Middle frontal gyrus (tissue), 1 donor: ENCODE data around the gene CLPTM1L.
"Not testable (repeated sequence)": the region's sequence is repeated elsewhere in the genome, so short reads cannot be mapped to it uniquely, and the experiment has no call there.

Experiments used
- DNase-seq: peaks from one replicate; pipeline ENCODE4 v3.0.0-alpha.2; 2015; ENCODE audit warnings: low spot score; ENCODE audit errors: extremely low spot score

CLPTM1L gene

GRCh38 chr5:1292139-1292538 lies 52.8 kb downstream of the CLPTM1L start:
- no peak for DNase-seq

DNA sequence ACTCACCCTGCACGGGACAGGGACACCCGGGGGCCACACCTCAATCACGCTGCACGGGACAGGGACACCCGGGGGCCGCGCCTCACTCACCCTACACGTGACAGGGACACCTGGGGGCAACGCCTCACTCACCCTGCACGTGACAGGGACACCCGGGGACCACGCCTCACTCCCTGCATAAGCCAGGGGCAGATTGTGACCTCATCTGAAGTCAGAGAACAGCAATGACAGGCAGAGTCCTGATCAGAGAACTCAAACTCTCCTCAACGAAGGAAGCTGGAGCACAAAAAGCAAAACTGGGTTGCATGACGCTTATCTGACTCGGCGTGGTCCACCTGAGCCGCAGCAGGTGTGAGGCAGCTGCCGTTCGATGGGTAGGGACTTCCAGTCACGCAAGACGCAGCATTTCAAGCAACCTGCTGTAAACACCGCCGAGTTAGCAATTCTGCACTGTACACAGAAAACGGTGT lies 53.3 kb downstream of the CLPTM1L start:
- no peak for DNase-seq

- DNase-seq = not testable (repeated sequence)
These were observed 53.9 kb downstream of the CLPTM1L start for GRCh38 chr5:1290956-1291355.

DNA sequence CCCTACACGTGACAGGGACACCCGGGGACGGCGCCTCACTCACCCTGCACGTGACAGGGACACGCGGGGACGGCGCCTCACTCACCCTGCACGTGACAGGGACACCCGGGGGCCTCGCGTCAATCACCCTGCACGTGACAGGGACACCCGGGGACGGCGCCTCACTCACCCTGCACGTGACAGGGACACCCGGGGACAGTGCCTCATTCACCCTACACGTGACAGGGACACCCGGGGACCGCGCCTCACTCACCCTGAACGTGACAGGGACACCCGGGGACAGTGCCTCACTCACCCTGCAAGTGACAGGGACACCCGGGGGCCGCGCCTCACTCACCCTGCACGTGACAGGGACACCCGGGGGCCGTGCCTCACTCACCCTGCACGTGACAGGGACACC lies 55.3 kb downstream of the CLPTM1L start:
- DNase-seq = not testable (repeated sequence)

DNA sequence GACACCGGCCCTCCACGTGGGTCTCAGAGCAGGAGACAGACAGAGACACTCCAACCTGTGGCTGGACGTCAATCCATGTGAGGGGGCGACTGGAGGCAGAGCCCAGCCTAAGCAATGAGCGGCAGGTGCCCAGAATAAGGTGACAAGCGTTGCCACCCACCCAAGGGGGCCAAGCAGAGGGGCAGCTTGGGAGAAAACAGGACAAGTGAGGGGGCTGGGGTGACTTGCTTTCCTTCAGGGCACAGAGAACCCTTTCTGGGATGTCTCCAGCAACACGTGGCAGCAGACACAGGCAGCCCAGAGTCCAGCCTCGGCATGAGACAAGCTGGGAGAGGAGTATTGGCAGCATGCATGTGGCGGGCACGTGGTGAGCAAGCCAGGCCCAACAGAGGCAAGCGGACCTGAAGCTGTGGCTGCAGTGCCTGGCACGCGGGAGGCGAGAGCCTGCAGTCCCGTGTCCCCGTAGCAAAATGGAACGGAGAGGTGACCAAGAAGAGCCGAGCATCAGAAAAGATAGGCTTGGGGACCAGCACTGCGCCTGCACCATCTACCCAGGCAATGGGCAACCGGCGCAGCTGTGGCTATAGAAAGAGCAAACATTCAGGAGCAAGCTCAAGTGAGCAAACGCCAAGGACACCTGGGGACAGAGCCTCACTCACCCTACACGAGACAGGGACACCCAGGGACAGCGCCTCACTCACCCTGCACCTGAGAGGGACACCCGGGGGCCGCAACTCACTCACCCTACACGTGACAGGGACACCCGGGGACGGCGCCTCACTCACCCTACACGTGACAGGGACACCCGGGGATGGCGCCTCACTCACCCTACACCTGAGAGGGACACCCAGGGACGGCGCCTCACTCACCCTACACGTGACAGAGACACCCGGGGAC lies 56.2 kb downstream of the CLPTM1L start:
- no peak for DNase-seq

- DNase-seq = no peak
These were observed 59.0 kb downstream of the CLPTM1L start for GRCh38 chr5:1285883-1286291.

- DNase-seq = no peak
These were observed 59.8 kb downstream of the CLPTM1L start for GRCh38 chr5:1285141-1285540.

- DNase-seq = not testable (repeated sequence)
These were observed 60.4 kb downstream of the CLPTM1L start for GRCh38 chr5:1284336-1284970.

DNA sequence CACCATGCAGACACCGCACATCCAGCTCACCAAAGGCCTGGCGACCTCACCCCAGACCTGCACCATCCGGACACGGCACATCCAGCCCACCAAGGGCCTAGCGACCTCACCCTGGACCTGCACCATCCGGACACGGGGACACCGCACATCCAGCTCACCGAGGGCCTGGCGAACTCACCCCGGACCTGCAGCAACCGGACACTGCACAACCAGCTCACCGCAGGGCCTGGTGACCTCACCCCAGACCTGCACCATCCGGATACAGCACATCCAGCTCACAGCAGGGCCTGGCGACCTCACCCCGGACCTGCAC lies 61.2 kb downstream of the CLPTM1L start:
- DNase-seq = not testable (repeated sequence)

DNA sequence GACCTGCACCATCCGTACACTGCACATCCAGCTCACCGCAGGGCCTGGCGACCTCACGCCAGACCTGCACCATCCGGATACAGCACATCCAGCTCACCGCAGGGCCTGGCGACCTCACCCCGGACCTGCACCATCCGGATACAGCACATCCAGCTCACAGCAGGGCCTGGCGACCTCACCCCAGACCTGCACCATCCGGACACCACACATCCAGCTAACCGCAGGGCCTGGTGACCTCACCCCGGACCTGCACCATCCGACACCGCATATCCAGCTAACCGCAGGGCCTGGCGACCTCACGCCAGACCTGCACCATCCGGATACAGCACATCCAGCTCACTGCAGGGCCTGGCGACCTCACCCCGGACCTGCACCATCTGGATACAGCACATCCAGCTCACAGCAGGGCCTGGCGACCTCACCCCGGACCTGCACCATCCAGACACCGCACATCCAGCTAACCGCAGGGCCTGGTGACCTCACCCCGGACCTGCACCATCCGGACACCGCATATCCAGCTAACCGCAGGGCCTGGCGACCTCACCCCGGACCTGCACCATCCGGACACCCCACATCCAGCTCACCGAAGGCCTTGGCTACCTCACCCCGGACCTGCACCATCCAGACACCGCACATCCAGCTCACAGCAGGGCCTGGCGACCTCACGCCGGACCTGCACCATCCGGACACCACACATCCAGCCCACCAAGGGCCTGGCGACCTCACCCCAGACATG lies 61.7 kb downstream of the CLPTM1L start:
- not testable (repeated sequence) for DNase-seq

- DNase-seq = no peak
These were observed 62.5 kb downstream of the CLPTM1L start for GRCh38 chr5:1282131-1282992.

DNA sequence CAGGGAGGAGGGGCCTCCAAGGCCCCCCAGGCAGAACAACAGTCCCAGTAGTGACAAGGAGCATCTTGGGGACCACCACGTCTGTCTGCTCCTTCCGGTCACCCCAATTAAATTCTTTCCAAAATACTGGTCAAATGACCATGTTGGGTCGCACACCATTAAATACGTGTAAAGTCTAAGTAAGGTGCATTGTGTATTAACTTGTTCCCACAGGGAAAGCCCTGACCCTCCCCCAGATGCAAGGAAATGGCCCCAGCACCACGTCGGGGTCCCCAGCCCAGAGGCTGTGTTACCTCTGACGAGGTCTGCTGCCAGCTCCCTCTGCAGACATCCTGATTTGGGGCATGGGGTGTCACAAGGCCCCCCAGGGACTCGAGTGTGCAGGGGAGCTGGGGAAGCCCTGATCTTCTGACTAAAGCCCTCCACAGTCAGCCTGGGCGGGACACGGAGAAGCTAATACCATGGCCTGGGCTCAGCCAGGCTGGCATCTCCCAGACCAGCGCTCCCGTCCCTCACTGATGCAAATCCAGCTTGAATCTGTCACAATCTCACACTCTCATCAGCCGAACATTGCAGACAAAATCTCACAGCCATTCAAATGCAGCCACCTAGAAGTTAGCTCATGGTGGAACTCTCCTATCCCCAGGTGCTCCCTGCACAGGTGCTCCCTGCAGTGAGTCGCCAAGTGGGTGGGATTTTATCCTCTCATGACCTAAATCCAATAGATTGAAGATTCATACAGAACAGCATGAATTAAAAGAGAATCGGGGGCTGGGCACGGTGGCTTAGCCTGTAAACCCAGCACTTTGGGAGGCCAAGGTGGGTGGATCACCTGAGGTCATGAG lies 63.6 kb downstream of the CLPTM1L start:
- DNase-seq = no peak

DNA sequence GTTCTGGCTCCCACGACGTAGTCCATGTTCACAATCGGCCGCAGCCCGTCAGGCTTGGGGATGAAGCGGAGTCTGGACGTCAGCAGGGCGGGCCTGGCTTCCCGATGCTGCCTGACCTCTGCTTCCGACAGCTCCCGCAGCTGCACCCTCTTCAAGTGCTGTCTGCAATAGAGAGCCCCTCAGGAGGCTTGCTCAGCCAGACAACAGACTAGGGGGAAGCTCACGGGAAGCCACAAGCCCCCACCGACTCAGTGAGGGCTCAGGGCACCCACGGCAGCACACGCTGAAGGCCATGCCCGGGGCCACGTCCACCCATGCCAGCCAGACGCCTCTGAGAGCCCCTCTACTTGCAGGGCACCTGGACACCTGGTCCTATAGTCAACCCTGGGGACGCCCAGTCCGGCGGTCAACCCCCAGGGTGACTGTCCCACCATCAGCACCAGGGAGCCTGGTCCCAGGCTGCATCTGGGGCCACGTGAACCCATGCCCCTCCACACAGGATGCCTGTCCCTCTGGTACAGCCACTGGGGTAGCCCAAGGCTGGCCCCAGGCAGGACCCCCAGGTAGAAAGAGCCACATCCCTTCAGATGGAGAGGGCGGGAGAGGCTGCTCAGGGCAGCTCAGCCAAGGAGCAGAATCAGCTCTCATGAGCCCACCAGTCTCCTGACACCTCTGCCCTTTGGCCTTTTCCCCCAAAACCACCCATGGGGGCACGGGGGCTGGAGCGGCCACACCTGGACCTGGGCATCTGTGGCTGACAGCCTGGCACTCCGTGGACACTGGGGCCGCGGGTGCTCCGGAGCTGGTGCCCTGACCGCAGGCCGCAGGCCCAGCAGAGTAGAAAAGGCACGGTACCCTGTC lies 64.5 kb downstream of the CLPTM1L start:
- no peak for DNase-seq

DNA sequence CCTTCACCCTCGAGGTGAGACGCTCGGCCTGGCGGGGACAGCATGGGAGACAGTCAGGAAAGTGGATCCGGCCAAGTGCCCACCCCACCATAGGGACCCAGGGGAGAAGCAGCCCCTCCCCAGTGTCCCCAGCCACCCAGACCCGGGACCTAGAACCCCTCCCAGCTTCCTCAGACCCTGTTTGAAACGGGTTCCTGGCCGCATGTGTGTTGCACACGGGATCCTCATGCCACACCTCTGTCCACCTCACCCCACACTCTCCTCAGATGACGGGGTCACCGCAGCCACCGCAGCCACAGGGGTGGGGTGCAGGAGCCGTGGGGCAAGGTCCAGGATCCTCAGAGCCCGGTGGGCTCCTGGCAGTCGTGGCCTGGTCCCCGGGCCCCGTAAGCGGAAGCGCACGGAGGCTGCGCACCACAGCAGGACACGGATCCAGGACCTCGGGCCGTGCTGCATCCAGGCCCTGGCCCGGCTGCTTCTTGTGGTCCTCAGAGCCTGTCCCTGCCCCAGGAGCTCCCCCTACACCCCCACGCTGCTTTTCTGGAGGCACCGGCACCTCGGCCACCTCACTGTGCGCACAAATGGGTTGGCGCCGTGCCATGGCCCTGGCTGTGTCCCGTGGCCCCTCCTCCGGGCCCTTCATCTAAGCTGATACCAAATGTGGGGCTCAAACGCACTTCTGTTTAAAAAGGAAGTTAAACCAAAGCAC lies 65.3 kb downstream of the CLPTM1L start:
- no peak for DNase-seq

DNA sequence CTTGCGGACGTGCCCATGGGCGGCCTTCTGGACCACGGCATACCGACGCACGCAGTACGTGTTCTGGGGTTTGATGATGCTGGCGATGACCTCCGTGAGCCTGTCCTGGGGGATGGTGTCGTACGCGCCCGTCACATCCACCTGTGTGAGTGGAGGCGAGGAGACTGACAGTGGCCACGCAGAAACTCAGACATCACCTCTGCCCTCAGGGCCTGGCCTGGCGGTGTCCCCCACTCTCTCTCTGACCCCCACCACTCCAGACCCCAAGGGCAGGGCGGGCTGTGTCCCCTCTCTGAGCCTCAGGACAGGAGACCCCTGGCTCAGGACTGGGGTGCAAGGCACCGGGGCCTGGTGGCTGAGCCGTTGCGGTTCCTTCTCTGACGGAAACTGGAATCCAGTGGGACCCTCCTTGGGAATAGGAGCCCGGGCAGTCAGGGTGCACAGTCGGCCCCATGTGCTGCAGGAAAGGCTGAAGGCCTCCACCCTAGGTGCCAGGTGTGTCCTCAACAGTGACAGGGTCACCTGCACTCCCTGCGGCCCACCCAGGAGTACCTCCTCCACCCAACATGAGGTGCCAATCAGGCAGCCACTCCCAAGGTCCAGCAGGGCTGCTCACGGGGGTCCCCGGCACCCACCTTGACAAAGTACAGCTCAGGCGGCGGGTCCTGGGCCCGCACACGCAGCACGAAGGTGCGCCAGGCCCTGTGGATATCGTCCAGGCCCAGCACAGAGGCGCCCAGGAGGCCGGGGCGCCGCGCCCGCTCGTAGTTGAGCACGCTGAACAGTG lies 66.0 kb downstream of the CLPTM1L start:
- no peak for DNase-seq

GRCh38 chr5:1278216-1278615 lies 66.7 kb downstream of the CLPTM1L start:
- no peak for DNase-seq

DNA sequence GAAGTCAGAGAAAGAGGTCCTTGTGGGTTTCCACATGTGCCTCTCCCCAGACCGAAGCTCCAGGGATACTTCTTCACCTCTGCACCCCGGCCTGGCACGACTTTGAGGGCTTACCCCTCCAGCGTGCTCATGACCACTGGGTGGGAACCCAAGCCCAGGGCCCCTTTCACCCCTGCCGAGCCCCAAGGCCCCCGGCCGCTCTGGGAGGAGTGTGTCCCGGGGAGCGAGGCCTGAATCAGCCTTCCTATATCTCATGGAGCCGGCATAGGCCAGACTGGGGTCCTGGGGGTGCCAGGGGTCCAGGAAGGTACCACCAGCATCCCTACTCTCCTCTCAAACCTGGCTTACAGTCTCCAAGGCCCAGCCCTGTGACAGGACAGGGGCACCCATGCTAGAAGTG lies 67.1 kb downstream of the CLPTM1L start:
- DNase-seq = no peak

GRCh38 chr5:1277331-1277730 lies 67.6 kb downstream of the CLPTM1L start:
- DNase-seq = no peak
